Endodermal cell (in vitro differentiated cells): Measurements from ENCODE around the gene CFAP251. TPM values are rescaled to one million over a fixed set of nuclear protein-coding genes. Genes with fewer than 3 reads are reported as not detected.

Source experiments
- DNase-seq: peaks from one replicate; pipeline ENCODE4 v3.0.0-alpha.2; 2017
- H3K27ac ChIP-seq: 2 replicates; pipeline ENCODE4 v1.5.1; 2013; ENCODE audit warnings: mild to moderate bottlenecking, low read depth, low read length, moderate library complexity
- H3K27me3 ChIP-seq: 2 replicates; pipeline ENCODE4 v1.6.1; 2013; ENCODE audit warnings: mild to moderate bottlenecking, low read length, moderate library complexity; ENCODE audit not compliant: insufficient read depth, control insufficient read depth, poor library complexity, severe bottlenecking
- H3K36me3 ChIP-seq: 2 replicates; pipeline ENCODE4 v1.7.0; 2013; ENCODE audit warnings: mild to moderate bottlenecking, low read length, moderate library complexity; ENCODE audit not compliant: control insufficient read depth, insufficient read depth
- H3K4me1 ChIP-seq: one replicate; pipeline ENCODE4 v1.7.0; 2013; ENCODE audit warnings: low read length; ENCODE audit not compliant: control insufficient read depth, insufficient read depth
- H3K4me3 ChIP-seq: 2 replicates; pipeline ENCODE4 v1.5.1; 2013; ENCODE audit warnings: mild to moderate bottlenecking, low read length, moderate library complexity
- H3K9ac ChIP-seq: 2 replicates; pipeline ENCODE4 v1.6.1; 2013; ENCODE audit warnings: mild to moderate bottlenecking, low read length, moderate library complexity; ENCODE audit not compliant: poor library complexity, severe bottlenecking; ENCODE audit errors: extremely low read depth
- H3K9me3 ChIP-seq: 2 replicates; pipeline ENCODE4 v1.6.1; 2013; ENCODE audit warnings: mild to moderate bottlenecking, low read length, moderate library complexity; ENCODE audit not compliant: control insufficient read depth
- H3K27ac Mint-ChIP-seq: 2 replicates; pipeline ENCODE4 v1.8.0; 2020; ENCODE audit warnings: mixed read lengths
- H3K27me3 Mint-ChIP-seq: 2 replicates; pipeline ENCODE4 v1.8.0; 2021; ENCODE audit warnings: mild to moderate bottlenecking, mixed read lengths; ENCODE audit not compliant: insufficient read depth
- H3K36me3 Mint-ChIP-seq: 2 replicates; pipeline ENCODE4 v1.8.0; 2020; ENCODE audit warnings: low read depth, mixed read lengths
- H3K4me1 Mint-ChIP-seq: 2 replicates; pipeline ENCODE4 v1.8.0; 2020; ENCODE audit warnings: mixed read lengths
- H3K4me3 Mint-ChIP-seq: 2 replicates; pipeline ENCODE4 v1.8.0; 2020; ENCODE audit warnings: mild to moderate bottlenecking, moderate library complexity, mixed read lengths
- H3K9me3 Mint-ChIP-seq: 2 replicates; pipeline ENCODE4 v1.8.0; 2020; ENCODE audit warnings: mild to moderate bottlenecking, mixed read lengths
- WGBS, 2 experiments: methylation state at CpG; one replicate each; pipeline versions ENCODE4 v1.1.5 to v1.1.7; 2013; ENCODE audit warnings: missing lambda C conversion rate in 2 of 2, mixed read lengths in 1 of 2; ENCODE audit not compliant: insufficient coverage in 1 of 2, insufficient read length in 1 of 2; 5-methylcytosine and 5-hydroxymethylcytosine counted together
- total RNA-seq, 2 donors: library from RNA; stranded (reverse); fragmentation: NEBNext Ultra II Directional in 1 of 2; extraction: Animal tissue kit (Norgen Biotek cat#: 25700) in 1 of 2; gene quantifications; 2 replicates in 1 of 2; 3 replicates in 1 of 2; pipeline ENCODE4 v1.2.1, GENCODE V29; 2021
- TF ChIP-seq, protein P1 (sequence below): fragments of 200-600 bp; sonication (generic); conservative IDR thresholded peaks from 2 replicates; pipeline ENCODE4 v1.5.0; 2021; ENCODE audit warnings: antibody characterized with exemption, mild to moderate bottlenecking

Gene CFAP251
- total RNA-seq, 2 donors from 2014 or later: 3.4 to 11.2 TPM

DNA sequence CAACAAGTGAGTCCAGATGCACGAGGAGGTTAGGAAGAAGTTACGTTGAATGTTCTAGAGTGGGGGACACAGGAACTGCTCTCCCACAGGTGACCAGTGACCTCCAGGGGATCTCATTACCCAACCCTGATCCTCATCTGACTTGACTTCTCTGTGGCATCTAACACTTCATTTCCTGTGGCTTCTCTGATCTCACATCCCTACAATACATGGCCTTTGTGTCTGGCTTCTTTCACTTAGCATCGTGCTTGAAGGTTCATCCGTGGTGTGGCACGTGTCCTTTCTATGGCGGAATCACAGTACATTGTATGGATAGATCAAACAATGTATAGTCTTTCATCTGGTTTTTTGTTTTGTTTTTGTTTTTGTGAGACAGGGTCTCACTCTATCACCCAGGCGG is 19.3 kb downstream of the CFAP251 start:
- no peak overlapping the region for H3K27ac ChIP-seq
- Mint-ChIP-seq H3K4me1 (peaks cover 29% of the 10 kb centered on the region), H3K27ac (no peak overlapping the region), H3K36me3 (peaks cover 19% of the 10 kb centered on the region), H3K4me3 (no peak overlapping the region), H3K9me3 (peaks cover 4% of the 10 kb centered on the region), H3K27me3 (no peaks in the 10 kb centered on the region)
- no peaks in the 10 kb centered on the region for H3K4me1 ChIP-seq
- peaks cover 12% of the 10 kb centered on the region for H3K36me3 ChIP-seq
- TF ChIP-seq, protein P1, sequence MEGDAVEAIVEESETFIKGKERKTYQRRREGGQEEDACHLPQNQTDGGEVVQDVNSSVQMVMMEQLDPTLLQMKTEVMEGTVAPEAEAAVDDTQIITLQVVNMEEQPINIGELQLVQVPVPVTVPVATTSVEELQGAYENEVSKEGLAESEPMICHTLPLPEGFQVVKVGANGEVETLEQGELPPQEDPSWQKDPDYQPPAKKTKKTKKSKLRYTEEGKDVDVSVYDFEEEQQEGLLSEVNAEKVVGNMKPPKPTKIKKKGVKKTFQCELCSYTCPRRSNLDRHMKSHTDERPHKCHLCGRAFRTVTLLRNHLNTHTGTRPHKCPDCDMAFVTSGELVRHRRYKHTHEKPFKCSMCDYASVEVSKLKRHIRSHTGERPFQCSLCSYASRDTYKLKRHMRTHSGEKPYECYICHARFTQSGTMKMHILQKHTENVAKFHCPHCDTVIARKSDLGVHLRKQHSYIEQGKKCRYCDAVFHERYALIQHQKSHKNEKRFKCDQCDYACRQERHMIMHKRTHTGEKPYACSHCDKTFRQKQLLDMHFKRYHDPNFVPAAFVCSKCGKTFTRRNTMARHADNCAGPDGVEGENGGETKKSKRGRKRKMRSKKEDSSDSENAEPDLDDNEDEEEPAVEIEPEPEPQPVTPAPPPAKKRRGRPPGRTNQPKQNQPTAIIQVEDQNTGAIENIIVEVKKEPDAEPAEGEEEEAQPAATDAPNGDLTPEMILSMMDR: no peak
- 97% methylated on average over 4 to 7 of the region's 7 CpGs for WGBS, 2 experiments
- H3K9ac ChIP-seq: no peak overlapping the region
- peaks cover 8% of the 10 kb centered on the region for H3K9me3 ChIP-seq
- H3K27me3 ChIP-seq: no peaks in the 10 kb centered on the region
- H3K4me3 ChIP-seq: no peak overlapping the region
- DNase-seq: no peak

DNA sequence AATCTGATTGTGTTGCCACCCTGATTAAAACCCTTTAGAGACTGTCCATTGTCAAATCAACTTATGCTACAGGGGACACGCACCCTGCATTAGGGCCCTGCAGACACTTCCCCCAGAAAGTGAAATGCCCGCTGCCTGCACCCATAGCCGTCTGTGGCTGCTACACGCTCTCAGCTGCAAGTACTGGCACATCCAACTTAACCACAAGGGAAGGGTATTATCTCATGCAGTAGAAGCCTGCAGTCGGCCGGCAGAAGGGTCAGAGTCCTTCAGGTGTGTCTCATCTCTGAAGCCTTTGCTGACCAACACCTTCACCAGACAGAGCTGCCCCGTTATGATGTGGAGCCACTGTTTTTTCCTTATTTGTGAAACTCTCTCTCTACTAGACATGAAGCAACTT is 20.8 kb downstream of the CFAP251 start:
- Mint-ChIP-seq H3K27ac (no peak overlapping the region), H3K4me1 (peaks cover 14% of the 10 kb centered on the region), H3K27me3 (no peaks in the 10 kb centered on the region), H3K4me3 (no peak overlapping the region), H3K36me3 (peaks cover 19% of the 10 kb centered on the region), H3K9me3 (peaks cover 4% of the 10 kb centered on the region)
- 85 to 93% methylated on average over 5 to 7 of the region's 7 CpGs for WGBS, 2 experiments
- Histone ChIP-seq H3K9ac (no peak overlapping the region), H3K9me3 (peaks cover 8% of the 10 kb centered on the region), H3K27me3 (no peaks in the 10 kb centered on the region), H3K36me3 (peaks cover 14% of the 10 kb centered on the region), H3K4me1 (no peaks in the 10 kb centered on the region), H3K27ac (no peak overlapping the region), H3K4me3 (no peak overlapping the region)
- TF ChIP-seq, protein P1: no peak
- DNase-seq: no peak

DNA sequence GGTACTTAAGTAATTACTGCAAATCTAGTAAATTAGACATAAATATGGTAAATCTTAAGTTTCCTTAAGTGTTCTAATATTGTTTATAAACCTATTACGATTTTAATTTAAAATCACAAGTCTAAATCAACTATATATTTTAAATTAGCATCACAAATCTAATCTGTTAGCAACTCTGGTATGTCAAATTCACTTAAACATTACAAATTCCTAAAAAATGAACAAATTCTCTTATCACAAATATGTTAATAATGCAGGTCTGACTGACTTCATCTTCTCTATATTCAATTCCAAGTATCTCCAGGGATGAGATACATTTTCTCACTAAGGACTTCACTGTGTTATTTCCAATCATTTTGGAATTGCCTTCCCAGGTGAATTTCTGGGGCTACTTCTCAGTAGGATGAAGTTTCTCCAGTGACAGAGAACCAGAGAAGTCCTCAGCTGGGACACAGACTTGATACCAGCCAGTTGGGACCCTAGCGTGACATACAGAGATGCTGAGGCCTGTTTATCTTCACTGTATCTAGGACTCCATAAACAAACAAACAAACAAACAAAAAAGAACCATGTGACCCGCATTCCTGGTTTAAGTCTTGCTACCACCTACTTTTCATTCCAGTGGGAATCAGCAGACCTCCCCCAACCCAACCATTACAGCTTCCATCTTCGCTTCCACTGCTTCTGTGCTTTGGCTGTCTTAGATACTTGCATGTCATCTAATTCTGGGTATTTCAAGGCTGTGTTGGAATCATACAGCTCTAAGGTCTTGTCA is 21.8 kb downstream of the CFAP251 start:
- peaks cover 21% of the 10 kb centered on the region for H3K36me3 Mint-ChIP-seq
- WGBS, 2 experiments: 88 to 100% methylated on average over 3 to 4 of the region's 4 CpGs
- no peak overlapping the region for H3K27ac ChIP-seq
- H3K4me1 ChIP-seq: no peaks in the 10 kb centered on the region
- peaks cover 13% of the 10 kb centered on the region for H3K4me1 Mint-ChIP-seq
- TF ChIP-seq, protein P1: no peak
- peak overlapping the region; percentile 36 for H3K27ac Mint-ChIP-seq
- no peak overlapping the region for H3K9ac ChIP-seq
- H3K27me3 ChIP-seq: no peaks in the 10 kb centered on the region
- no peaks in the 10 kb centered on the region for H3K27me3 Mint-ChIP-seq
- no peak overlapping the region for H3K4me3 ChIP-seq
- H3K4me3 Mint-ChIP-seq: no peak overlapping the region
- H3K36me3 ChIP-seq: peaks cover 14% of the 10 kb centered on the region
- peaks cover 4% of the 10 kb centered on the region for H3K9me3 Mint-ChIP-seq
- peak; percentile 59 for DNase-seq
- peaks cover 8% of the 10 kb centered on the region for H3K9me3 ChIP-seq
